GM21717 (cell line): ENCODE measurements around the gene FHIP1A.
A peak's percentile ranks its signal among the peaks of the same experiment; 100 is the strongest.

Source experiments
- ATAC-seq: cut with Tn5 transposase; IDR thresholded peaks from one replicate; pipeline ENCODE4 v1.9.1; 2021; ENCODE audit warnings: mild to moderate bottlenecking, moderate library complexity; ENCODE audit not compliant: unreplicated experiment

FHIP1A gene

GRCh38 chr4:151417766-151418376 is 8.9 kb downstream of the FHIP1A start:
- no peak for ATAC-seq

- no peak for ATAC-seq
Observed at GRCh38 chr4:151418385-151418784, 9.4 kb downstream of the FHIP1A start.

GRCh38 chr4:151418856-151419255 is 9.9 kb downstream of the FHIP1A start:
- ATAC-seq: no peak

- ATAC-seq: no peak
Observed at GRCh38 chr4:151420250-151420807, 11.4 kb downstream of the FHIP1A start.

- no peak for ATAC-seq
Observed at GRCh38 chr4:151422854-151423253, 13.9 kb downstream of the FHIP1A start.

GRCh38 chr4:151426513-151426912 is 17.5 kb downstream of the FHIP1A start:
- ATAC-seq: no peak

- no peak for ATAC-seq
Observed at GRCh38 chr4:151427266-151427665, 18.3 kb downstream of the FHIP1A start.

GRCh38 chr4:151428346-151428745 is 19.4 kb downstream of the FHIP1A start:
- no peak for ATAC-seq

- peak; percentile 81 for ATAC-seq
Observed at GRCh38 chr4:151429957-151430570, 21.1 kb downstream of the FHIP1A start.

- ATAC-seq: no peak
Observed at GRCh38 chr4:151430740-151431457, 21.9 kb downstream of the FHIP1A start.

GRCh38 chr4:151431728-151432127 is 22.8 kb downstream of the FHIP1A start:
- ATAC-seq: no peak

- no peak for ATAC-seq
Observed at GRCh38 chr4:151432654-151433053, 23.7 kb downstream of the FHIP1A start.

- ATAC-seq: no peak
Observed at GRCh38 chr4:151434183-151434860, 25.3 kb downstream of the FHIP1A start.

GRCh38 chr4:151436093-151436518 is 27.1 kb downstream of the FHIP1A start:
- no peak for ATAC-seq

GRCh38 chr4:151437505-151437904 is 28.5 kb downstream of the FHIP1A start:
- no peak for ATAC-seq

- ATAC-seq: no peak
Observed at GRCh38 chr4:151438154-151438553, 29.2 kb downstream of the FHIP1A start.

- no peak for ATAC-seq
Observed at GRCh38 chr4:151439320-151439719, 30.3 kb downstream of the FHIP1A start.

- no peak for ATAC-seq
Observed at GRCh38 chr4:151442002-151442401, 33.0 kb downstream of the FHIP1A start.

- no peak for ATAC-seq
Observed at GRCh38 chr4:151443247-151443646, 34.3 kb downstream of the FHIP1A start.

- ATAC-seq: no peak
Observed at GRCh38 chr4:151443752-151444151, 34.8 kb downstream of the FHIP1A start.

- no peak for ATAC-seq
Observed at GRCh38 chr4:151446208-151446607, 37.2 kb downstream of the FHIP1A start.
